Transverse colon (tissue), 4 donors: Measurements from ENCODE around the gene NUP155. TPM values are rescaled to one million over a fixed set of nuclear protein-coding genes. Genes with fewer than 3 reads are reported as not detected.
A peak's percentile ranks its signal among the peaks of the same experiment; 100 is the strongest.
"Not testable (repeated sequence)": the region's sequence is repeated elsewhere in the genome, so short reads cannot be mapped to it uniquely, and the experiment has no call there.

Experiments used
- DNase-seq: peaks from one replicate; pipeline ENCODE4 v3.0.0-alpha.2; 2019
- H3K27ac ChIP-seq, 4 donors: fragments of 200-600 bp; sonication (generic); 2 replicates each; pipeline ENCODE4 v1.5.1; 2016 to 2018; ENCODE audit warnings: inconsistent platforms in 4 of 4
- H3K27me3 ChIP-seq: fragments of 200-600 bp; sonication (generic); 2 replicates; pipeline ENCODE4 v1.5.1; 2017; ENCODE audit warnings: inconsistent platforms
- H3K36me3 ChIP-seq, 4 donors: fragments of 200-600 bp; sonication (generic); 2 replicates each; pipeline ENCODE4 v1.5.1; 2017 to 2019; ENCODE audit warnings: inconsistent platforms in 4 of 4
- H3K4me1 ChIP-seq, 4 donors: fragments of 200-600 bp; sonication (generic); 2 replicates each; pipeline ENCODE4 v1.5.1; 2017 to 2020; ENCODE audit warnings: inconsistent platforms in 4 of 4
- H3K4me3 ChIP-seq, 4 donors: fragments of 200-600 bp; sonication (generic); 1 replicate in 1 of 4; 2 replicates in 3 of 4; pipeline versions ENCODE4 v1.5.1 to v1.6.1; 2017 to 2019; ENCODE audit warnings: inconsistent platforms in 4 of 4
- H3K9me3 ChIP-seq, 2 donors: fragments of 200-600 bp; sonication (generic); 2 replicates each; pipeline ENCODE4 v1.5.1; 2017 to 2019; ENCODE audit warnings: inconsistent platforms in 2 of 2
- EP300 ChIP-seq: sonication (generic); formaldehyde crosslinking; IDR thresholded peaks from one replicate; pipeline ENCODE4 v1.6.1; 2017; ENCODE audit warnings: antibody characterized with exemption, low read depth
- POLR2A ChIP-seq: fragments of 450-650 bp; IDR thresholded peaks from one replicate; pipeline ENCODE4 v1.6.1; 2016; ENCODE audit warnings: antibody characterized with exemption, mild to moderate bottlenecking, moderate library complexity
- POLR2AphosphoS5 ChIP-seq, 3 donors: sonication (generic); formaldehyde crosslinking; IDR thresholded peaks; one replicate each; pipeline ENCODE4 v1.6.1; 2016; ENCODE audit warnings: antibody characterized with exemption in 3 of 3
- WGBS, 2 donors: methylation state at CpG; one replicate each; pipeline ENCODE4 v1.1.5; 2018; ENCODE audit warnings: low coverage in 1 of 2; 5-methylcytosine and 5-hydroxymethylcytosine counted together
- in situ Hi-C, 4 donors: fragments of 200-750 bp; cut with MboI; loops; one replicate each; pipeline versions ENCODE4 v1.15.0 to v1.15.1; 2017; ENCODE audit warnings: low sequenced_read_pairs in 3 of 4, low pct_ligation_motif_present in 1 of 4, low pct_unique_long_range_greater_than_20kb in 1 of 4
- intact Hi-C: fragments of 100-400 bp; cut with DNase I; formaldehyde crosslinking; loops from one replicate; pipeline ENCODE4 v1.15.1; 2023; ENCODE audit warnings: low total_unique reads
- total RNA-seq, 4 donors: library from RNA; depleted of rRNA; stranded (reverse); fragments of >200 nt; gene quantifications; one replicate each; pipeline ENCODE4 v1.1.0, GENCODE V29; 2016
- TF ChIP-seq, protein P1 (sequence below), 5 experiments: fragments of 200-600 bp in 3 of 5; fragments of 450-650 bp in 2 of 5; sonication (generic) in 3 of 5; IDR thresholded peaks; 1 replicate in 2 of 5; 2 replicates in 3 of 5; pipeline ENCODE4 v1.5.1; 2016 to 2017; ENCODE audit warnings: antibody characterized with exemption in 5 of 5, inconsistent platforms in 3 of 5, mild to moderate bottlenecking in 2 of 5, moderate library complexity in 1 of 5

NUP155 gene
- total RNA-seq, 4 donors from 2014 or later: 13.1 to 20.6 (median 17.3) TPM

DNA sequence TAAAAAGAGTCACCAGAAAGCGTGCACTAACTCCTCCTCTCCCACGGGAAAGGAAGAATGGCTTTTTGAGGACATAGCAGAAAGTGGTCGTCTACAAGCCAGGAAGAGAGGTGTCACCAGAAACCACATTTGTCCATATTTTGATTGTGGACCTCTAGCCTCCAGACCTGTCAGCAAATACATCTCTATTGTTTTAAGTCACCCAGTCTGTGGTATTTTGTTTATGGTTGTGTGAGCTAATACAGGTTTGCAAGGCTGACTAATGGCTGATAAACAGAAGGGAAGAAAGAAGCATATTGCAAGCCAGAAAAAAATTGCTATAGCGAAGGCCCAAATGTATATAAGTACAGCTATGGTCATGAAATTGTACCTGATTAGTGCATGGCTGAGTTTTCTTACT lies 29.6 kb upstream of the NUP155 start:
- H3K27me3 ChIP-seq: no peaks in the 10 kb centered on the region
- TF ChIP-seq POLR2AphosphoS5 (IDR thresholded peaks at IDR 0.05): no peak
- TF ChIP-seq EP300: no peak
- no peak for TF ChIP-seq POLR2A
- TF ChIP-seq, protein P1, sequence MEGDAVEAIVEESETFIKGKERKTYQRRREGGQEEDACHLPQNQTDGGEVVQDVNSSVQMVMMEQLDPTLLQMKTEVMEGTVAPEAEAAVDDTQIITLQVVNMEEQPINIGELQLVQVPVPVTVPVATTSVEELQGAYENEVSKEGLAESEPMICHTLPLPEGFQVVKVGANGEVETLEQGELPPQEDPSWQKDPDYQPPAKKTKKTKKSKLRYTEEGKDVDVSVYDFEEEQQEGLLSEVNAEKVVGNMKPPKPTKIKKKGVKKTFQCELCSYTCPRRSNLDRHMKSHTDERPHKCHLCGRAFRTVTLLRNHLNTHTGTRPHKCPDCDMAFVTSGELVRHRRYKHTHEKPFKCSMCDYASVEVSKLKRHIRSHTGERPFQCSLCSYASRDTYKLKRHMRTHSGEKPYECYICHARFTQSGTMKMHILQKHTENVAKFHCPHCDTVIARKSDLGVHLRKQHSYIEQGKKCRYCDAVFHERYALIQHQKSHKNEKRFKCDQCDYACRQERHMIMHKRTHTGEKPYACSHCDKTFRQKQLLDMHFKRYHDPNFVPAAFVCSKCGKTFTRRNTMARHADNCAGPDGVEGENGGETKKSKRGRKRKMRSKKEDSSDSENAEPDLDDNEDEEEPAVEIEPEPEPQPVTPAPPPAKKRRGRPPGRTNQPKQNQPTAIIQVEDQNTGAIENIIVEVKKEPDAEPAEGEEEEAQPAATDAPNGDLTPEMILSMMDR (IDR thresholded peaks at IDR 0.05): no peak
- peaks cover 0 to 18% (median 4%) of the 10 kb centered on the region in 4 donors for H3K36me3 ChIP-seq
- in situ Hi-C loops (loop anchor here in 3 of 4 donors (10.0 to 25.0 kb wide), 3 partner anchors 162 to 794 kb away; no protein-coding TSS in a partner anchor), intact Hi-C loops (no loop called here)
- H3K4me3 ChIP-seq: no peak overlapping the region
- H3K27ac ChIP-seq: no peak overlapping the region
- DNase-seq: no peak
- peaks cover 0 to 2% (median 0%) of the 10 kb centered on the region in 4 donors for H3K4me1 ChIP-seq
- WGBS, 2 donors: 86 to 88% methylated on average over 4 of the region's 4 CpGs
- H3K9me3 ChIP-seq: no peaks in the 10 kb centered on the region

DNA sequence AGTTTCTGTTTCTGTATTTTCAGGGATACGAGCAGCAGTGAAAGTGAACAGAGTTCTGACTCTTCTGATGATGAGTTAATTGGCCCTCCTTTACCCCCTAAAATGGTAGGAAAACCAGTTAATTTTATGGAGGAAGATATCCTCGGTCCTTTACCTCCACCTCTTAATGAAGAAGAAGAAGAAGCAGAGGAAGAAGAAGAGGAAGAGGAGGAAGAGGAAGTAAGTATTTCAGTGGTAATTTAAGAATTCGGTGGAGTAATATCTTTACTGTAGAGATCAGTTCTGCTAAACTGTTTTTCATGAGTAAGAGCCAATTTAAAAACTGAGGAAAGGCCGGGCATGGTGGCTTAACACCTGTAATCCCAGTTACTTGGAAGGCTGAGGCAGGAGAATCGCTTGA lies 25.4 kb upstream of the NUP155 start:
- peaks cover 0 to 36% (median 17%) of the 10 kb centered on the region in 4 donors for H3K36me3 ChIP-seq
- WGBS, 2 donors: 86 to 88% methylated on average over 5 of the region's 5 CpGs
- H3K27ac ChIP-seq: no peak overlapping the region
- TF ChIP-seq POLR2A (no peak), POLR2AphosphoS5 (IDR thresholded peaks at IDR 0.05) (no peak), EP300 (no peak)
- TF ChIP-seq, protein P1 (IDR thresholded peaks at IDR 0.05): no peak
- in situ Hi-C loops (no loop called here), intact Hi-C loops (no loop called here)
- no peak overlapping the region for H3K4me3 ChIP-seq
- no peaks in the 10 kb centered on the region for H3K9me3 ChIP-seq
- no peak for DNase-seq
- H3K27me3 ChIP-seq: no peaks in the 10 kb centered on the region
- H3K4me1 ChIP-seq: no peaks in the 10 kb centered on the region

DNA sequence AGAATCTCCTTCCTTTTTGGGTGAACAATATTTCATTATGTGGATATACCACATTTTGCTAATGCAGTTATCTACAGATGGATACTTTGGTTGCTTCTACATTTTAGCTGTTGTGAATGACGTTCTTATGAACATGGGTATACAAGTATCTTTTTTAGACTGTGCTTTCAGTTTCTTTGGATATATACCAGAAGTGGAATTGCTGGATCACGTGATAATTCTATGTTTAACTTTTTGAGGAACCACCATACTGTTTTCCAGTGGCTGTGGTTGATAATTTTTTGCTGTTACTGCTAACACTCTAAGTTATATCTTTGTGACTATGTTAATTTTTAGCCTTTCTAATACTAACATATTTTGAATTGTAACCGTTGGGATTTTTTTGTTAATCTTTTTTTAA lies 20.7 kb upstream of the NUP155 start:
- TF ChIP-seq POLR2A (no peak), EP300 (no peak), POLR2AphosphoS5 (IDR thresholded peaks at IDR 0.05) (no peak)
- TF ChIP-seq, protein P1 (IDR thresholded peaks at IDR 0.05): no peak
- in situ Hi-C loops (no loop called here), intact Hi-C loops (no loop called here)
- H3K27me3 ChIP-seq: no peaks in the 10 kb centered on the region
- no peaks in the 10 kb centered on the region for H3K9me3 ChIP-seq
- H3K4me1 ChIP-seq: no peaks in the 10 kb centered on the region
- H3K27ac ChIP-seq: no peak overlapping the region
- H3K4me3 ChIP-seq: no peak overlapping the region
- H3K36me3 ChIP-seq: peaks cover 0 to 32% (median 14%) of the 10 kb centered on the region in 4 donors
- 79 to 80% methylated on average over 3 of the region's 3 CpGs for WGBS, 2 donors
- DNase-seq: no peak

DNA sequence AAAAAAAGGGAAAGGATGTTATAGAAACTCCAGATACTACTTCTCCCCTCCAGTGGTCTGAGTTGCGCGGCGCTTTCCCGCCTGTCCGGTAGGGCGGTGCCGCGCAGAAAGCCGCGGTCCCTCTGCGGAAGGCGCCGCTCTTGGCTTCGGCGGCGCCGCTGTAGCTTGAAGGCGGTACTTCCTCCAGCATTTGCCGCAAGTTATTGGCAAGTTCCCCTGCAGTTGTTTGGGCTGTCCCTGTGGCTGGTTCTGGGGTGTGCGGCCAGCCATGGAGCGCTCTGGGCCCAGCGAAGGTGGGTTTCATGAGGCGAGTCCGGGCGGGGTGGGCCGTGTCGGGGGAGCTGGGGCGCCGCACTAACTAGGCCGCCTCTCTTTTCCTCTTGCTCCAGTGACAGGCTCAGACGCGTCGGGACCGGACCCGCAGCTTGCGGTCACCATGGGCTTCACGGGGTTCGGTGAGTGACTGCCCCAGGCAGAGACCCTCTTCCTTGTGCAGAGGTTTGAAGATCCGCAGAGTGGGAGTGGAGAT lies 8.3 kb upstream of the NUP155 start, which contains the start of gene WDR70:
WDR70 (plus strand) TSS at position 219 of the 529 bp plus-strand sequence; CDS start at position 269, 50 bp downstream.
- H3K9me3 ChIP-seq, H3K27me3 ChIP-seq, intact Hi-C loops, in situ Hi-C loops: not testable (repeated sequence)
- H3K4me3 ChIP-seq: peak within 1 kb of the TSS; percentile 62 to 96 (median 84)
- H3K27ac ChIP-seq: peak within 1 kb of the TSS; percentile 61 to 80 (median 75)
- WGBS, 2 donors: 0% methylated on average over 25 of the region's 39 CpGs; no CpG with 5 or more reads in 1 of the 2 donors
- peaks cover 3 to 12% (median 8%) of the 10 kb centered on the region in 4 donors for H3K4me1 ChIP-seq
- TF ChIP-seq POLR2AphosphoS5 (IDR thresholded peaks at IDR 0.05) (peak; percentile 28 to 66 (median 63)), POLR2A (peak; percentile 30)
- TF ChIP-seq, protein P1 (IDR thresholded peaks at IDR 0.05): peak; percentile 47 to 53 (median 51)
- peak; percentile 86 for DNase-seq
- peaks cover 0 to 16% (median 7%) of the 10 kb centered on the region in 4 donors for H3K36me3 ChIP-seq

DNA sequence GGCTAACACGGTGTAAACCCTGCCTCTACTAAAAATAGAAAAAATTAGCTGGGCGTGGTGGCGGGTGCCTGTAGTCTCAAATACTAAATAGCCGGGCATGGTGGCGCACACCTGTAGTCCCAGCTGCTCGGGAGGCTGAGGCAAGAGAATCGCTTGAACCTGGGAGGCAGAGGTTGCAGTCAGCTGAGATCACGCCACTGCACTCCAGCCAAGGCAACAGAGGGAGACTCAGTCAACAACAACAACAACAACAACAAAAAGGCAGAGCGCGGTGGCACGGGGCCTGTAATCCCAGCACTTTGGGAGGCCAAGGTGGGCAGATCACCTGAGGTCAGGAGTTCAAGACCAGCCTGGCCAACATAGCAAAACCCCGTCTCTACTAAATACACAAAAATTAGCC lies 7.2 kb upstream of the NUP155 start:
- in situ Hi-C loops, H3K27me3 ChIP-seq, intact Hi-C loops, H3K27ac ChIP-seq, DNase-seq, H3K4me3 ChIP-seq, H3K9me3 ChIP-seq: not testable (repeated sequence)
- WGBS, 2 donors: 94% methylated on average over 12 of the region's 12 CpGs; no CpG with 5 or more reads in 1 of the 2 donors
- Histone ChIP-seq H3K36me3 (peaks cover 0 to 11% (median 4%) of the 10 kb centered on the region in 4 donors), H3K4me1 (peaks cover 3 to 12% (median 8%) of the 10 kb centered on the region in 4 donors)
